ENCODE measurements around the gene ALCAM.

ALCAM gene

DNA sequence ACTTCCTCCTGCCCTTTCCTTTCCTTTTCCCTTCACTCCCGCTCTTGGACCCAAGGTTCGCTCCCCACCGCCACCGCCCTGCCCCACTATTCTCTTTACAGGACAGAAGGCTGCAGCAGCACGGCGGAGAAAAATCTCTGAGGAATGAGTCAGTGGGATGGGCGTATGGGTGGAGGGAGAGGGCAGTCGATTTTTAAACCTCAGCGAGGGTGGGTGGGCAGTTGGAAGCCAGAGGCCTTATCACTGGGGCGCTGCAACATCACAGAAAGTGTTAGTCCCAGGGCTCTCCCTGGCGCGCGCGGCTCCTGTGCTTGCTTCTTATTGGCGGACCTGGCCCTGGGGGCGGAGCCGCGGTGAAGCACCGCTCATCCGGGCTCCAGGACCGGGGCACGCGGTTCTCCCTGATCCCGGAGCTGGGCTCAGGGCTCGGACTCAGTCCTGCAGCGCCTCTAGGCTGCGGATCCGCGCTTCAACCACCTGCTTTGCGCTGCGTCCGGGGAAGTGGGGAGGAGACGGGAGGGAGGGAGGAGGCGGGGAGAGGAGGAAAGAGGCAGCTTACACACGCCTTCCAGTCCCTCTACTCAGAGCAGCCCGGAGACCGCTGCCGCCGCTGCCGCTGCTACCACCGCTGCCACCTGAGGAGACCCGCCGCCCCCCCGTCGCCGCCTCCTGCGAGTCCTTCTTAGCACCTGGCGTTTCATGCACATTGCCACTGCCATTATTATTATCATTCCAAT lies at the start of gene ALCAM:
Gene ALCAM, plus strand, starts transcription at position 584 of the 737 bp plus-strand sequence.
- peak; percentile 59 to 73 for DNase-seq (ENCODE audit: low read depth in 2 of 2)

- DNase-seq (ENCODE audit: low read depth in 2 of 2) = no peak
These were observed 48.9 kb upstream of the ALCAM start for GRCh38 chr3:105317841-105318240.

DNA sequence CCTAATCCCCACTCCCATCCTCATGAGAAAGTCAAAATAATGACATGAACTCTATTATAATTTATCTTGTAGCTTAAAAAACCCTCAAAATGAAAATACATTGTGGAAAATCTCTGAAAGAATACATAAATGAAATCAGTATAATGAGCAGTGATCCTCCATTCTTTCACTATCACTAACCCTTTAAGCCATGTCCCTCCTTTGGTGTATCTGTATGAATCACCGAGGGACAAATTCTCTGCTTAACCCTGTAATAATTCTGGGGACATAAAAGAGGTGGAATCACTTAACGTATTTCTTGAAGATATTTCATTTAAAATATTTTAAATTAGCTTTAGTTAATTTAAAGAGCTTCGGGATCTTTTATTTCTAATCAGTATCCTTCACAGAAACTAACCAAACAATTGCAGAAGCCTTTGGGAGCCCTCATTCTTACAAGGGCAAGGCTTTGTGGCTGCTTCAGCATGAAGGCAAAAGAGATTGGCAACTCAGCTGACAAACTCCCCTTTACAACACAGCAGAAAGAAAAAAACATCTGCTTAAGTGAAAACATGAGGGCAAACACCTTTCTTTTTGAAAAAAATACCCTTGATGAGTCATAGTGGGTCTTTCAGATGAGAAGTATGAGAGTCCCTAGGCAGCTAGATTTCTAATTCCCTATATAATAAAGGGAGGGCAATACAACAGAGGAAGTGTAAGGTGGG lies 44.0 kb upstream of the ALCAM start:
- DNase-seq (ENCODE audit: low read depth in 2 of 2) = no peak

DNA sequence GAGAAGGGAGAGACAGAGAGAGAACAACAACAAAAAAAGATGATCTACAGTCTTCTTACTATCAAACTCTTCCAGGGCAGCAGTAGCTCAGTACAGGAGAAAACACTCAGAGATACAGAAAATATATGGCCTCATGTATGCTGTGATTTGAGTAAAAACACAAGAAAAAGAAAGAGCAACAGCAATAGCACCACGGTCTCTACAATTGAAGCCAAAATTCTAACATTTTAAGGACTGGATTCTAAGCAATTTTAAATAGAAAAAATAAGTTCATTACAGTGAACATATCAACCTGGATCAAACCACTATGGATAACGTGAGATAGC lies 43.5 kb upstream of the ALCAM start:
- no peak for DNase-seq (ENCODE audit: low read depth in 2 of 2)

- DNase-seq (ENCODE audit: low read depth in 2 of 2) = no peak
These were observed 41.8 kb upstream of the ALCAM start for GRCh38 chr3:105324951-105325350.

- DNase-seq (ENCODE audit: low read depth in 2 of 2) = no peak
These were observed 38.9 kb upstream of the ALCAM start for GRCh38 chr3:105327662-105328337.

GRCh38 chr3:105328338-105328730 lies 38.4 kb upstream of the ALCAM start:
- no peak for DNase-seq (ENCODE audit: low read depth in 2 of 2)

- DNase-seq (ENCODE audit: low read depth in 2 of 2) = no peak
These were observed 33.7 kb upstream of the ALCAM start for GRCh38 chr3:105332961-105333360.

GRCh38 chr3:105334138-105334882 lies 32.4 kb upstream of the ALCAM start:
- no peak for DNase-seq (ENCODE audit: low read depth in 2 of 2)

DNA sequence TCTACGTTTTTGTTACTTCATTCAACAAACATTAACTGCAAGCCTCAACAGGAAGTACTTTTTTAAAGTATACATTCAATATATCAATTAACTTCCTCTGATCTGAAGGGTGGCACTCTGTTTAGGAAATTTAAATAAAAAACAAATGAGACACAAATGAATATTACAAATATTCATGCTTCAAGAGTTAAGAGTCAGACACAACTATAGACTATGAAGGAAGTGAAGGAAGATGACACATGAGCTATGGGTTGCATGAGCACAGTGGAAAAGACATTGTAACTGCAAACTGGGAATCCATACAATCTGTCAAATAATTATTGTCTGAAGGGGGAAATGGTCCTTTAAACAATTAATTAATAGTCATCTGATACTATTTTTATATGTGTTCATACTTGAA lies 26.8 kb upstream of the ALCAM start:
- no peak for DNase-seq (ENCODE audit: low read depth in 2 of 2)

GRCh38 chr3:105343991-105344390 lies 22.7 kb upstream of the ALCAM start:
- no peak for DNase-seq (ENCODE audit: low read depth in 2 of 2)

DNA sequence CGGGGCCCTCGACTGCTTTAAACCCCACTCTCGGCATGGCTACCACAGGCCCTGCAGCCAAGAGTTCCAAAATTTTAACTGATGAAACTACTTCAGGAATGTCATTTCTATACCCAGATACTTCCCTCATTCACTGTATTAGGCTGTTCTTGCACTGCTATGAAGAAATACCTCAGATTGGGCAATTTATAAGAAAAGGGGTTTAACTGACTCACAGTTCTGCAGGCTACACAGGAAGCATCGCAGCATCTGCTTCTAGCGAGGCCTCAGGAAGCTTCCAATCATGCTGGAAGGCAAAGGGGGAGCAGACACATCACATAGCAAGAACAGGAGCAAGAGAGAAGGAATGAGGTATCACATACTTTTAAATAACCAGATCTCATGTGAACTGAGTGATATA lies 21.6 kb upstream of the ALCAM start:
- DNase-seq (ENCODE audit: low read depth in 2 of 2) = no peak

DNA sequence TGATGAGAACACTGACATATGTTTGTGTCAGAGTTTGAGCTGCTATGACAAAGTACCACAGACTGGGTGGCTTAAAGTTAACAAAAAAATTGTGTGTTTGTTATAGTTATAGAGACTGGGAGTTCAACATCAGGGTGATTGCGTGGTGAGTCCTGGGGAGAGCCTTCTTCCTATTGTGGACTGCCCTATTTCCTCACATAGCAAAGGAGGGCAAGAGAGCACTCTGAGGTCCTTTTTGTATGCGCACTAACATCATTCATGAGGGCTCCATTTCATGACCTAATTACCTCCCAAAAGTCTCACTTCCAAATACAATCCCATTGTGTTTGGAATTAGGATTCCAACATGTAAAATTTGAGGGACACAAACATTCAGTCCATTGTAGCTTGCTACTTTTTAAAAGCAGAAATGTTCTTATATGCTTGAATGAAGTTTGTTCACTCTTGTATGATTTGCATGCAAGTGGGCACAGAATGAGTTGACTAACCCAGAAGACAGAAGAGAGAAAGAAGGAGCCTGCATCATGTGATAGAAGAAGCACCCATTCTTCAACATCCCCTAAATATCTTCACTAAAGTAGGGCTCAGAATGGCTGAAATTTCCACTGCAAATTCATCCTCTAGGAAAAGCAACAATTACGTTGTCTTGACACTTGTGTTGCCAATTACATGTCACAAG lies 18.9 kb upstream of the ALCAM start:
- DNase-seq (ENCODE audit: low read depth in 2 of 2) = no peak

GRCh38 chr3:105348307-105348706 lies 18.4 kb upstream of the ALCAM start:
- no peak for DNase-seq (ENCODE audit: low read depth in 2 of 2)

- DNase-seq (ENCODE audit: low read depth in 2 of 2) = no peak
These were observed 16.9 kb upstream of the ALCAM start for GRCh38 chr3:105349684-105350387.

GRCh38 chr3:105351821-105352220 lies 14.9 kb upstream of the ALCAM start:
- DNase-seq (ENCODE audit: low read depth in 2 of 2) = no peak

DNA sequence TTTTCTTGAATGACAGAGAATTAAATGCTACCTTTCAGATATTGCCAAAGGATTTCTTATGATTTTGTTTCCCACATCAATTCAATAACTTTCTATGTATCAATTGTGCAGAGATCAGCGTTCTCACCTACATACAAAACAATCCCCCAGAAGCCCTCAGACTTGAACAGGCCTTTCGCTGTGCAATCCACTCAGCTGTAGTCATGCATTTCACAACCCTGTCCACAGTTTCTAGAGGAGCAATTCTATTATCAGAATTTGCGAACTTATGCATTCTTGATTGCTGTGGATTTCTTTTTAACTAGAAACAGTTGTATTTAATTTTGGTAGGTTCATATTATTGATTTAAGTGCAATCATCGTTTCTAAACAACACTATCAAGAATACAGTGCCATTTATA lies 13.7 kb upstream of the ALCAM start:
- DNase-seq (ENCODE audit: low read depth in 2 of 2) = no peak

GRCh38 chr3:105353485-105354161 lies 13.1 kb upstream of the ALCAM start:
- DNase-seq (ENCODE audit: low read depth in 2 of 2) = no peak

DNA sequence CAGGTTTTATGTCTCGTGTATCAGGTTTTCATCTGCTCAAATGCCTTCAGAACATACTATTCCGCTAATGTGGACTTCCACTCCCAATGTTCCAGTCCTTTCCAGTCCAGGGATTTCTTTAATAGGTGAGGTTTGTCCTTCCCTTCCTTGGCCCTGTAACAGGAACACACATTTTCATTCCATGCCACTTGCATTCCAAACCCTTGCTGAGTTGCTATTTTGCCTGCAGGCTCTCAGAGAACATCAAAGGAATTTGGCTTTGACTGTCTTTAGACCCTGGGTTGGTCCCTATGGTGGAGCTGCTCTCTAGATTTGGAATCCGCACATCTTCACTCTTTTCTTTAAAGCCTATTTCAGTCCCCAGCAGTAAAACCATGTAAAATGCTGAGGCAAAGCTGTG lies 12.3 kb upstream of the ALCAM start:
- DNase-seq (ENCODE audit: low read depth in 2 of 2) = no peak

DNA sequence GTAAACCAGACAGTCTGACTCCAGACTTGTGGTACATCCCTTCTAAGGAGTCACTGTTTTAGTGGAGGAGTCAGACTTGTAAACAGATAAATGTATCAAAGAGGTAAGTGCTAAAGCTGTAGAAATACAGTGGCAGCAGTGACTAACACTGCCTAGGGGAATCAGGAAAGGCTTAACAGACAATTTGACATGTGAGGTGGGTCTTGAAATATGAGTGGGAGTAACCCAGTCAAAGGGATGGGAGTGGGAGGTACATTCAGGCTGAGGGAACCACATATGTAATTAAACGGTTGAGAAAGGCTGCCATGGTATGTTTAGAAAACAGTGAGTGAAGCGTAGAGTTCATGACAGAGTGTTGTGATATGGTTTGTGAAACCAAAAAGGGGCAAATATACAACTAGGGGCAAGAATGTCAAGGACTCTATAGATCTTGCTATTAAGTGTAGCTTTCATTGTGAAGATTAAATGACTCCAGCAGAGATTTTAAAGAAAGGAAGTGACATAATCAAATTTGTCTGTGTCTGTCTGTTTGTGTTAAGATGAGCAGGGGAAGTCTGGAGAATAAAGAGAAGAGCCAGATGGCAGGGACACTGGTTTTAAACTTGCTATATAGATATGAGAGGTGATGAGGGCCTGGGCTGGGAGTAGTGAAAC lies 11.2 kb upstream of the ALCAM start:
- DNase-seq (ENCODE audit: low read depth in 2 of 2) = no peak
